A673 (cell line): Measurements from ENCODE around the gene PPP1R16B. TPM values are rescaled to one million over a fixed set of nuclear protein-coding genes. Genes with fewer than 3 reads are reported as not detected.

Source experiments
- BruUV-seq: library from RNA; stranded (reverse); fragments of 400-500 nt; replicated peaks from 2 replicates; lab custom pipeline; 2021; lab: Mats Ljungman, UMichigan
- CTCF ChIA-PET: fragments of 300-600 bp; sonication (Branson Sonifier 250); formaldehyde crosslinking; loops from one replicate; lab custom pipeline; 2022; ENCODE audit warnings: antibody characterized with exemption; lab: Charles Lee
- POLR2A ChIA-PET: fragments of 300-600 bp; sonication (Branson Sonifier 250); formaldehyde crosslinking; loops from one replicate; lab custom pipeline; 2022; ENCODE audit warnings: antibody characterized with exemption; ENCODE audit not compliant: low non-redundant PET; lab: Charles Lee
- DNase-seq: peaks from one replicate; pipeline ENCODE4 v3.0.0-alpha.2; 2015; ENCODE audit warnings: low spot score
- H3K27ac ChIP-seq: fragments of 200-600 bp; sonication (generic); 2 replicates; pipeline ENCODE4 v1.5.1; 2016; ENCODE audit warnings: mixed run types, low read depth, mild to moderate bottlenecking, mixed read lengths, antibody characterized with exemption, low read length; ENCODE audit not compliant: poor library complexity, severe bottlenecking
- H3K27me3 ChIP-seq: fragments of 200-600 bp; sonication (generic); replicated peaks from 2 replicates; pipeline ENCODE4 v1.6.1; 2017; ENCODE audit warnings: mixed run types, low read depth, mild to moderate bottlenecking, mixed read lengths, antibody characterized with exemption, low read length; ENCODE audit not compliant: insufficient read depth, poor library complexity
- H3K36me3 ChIP-seq: fragments of 200-600 bp; sonication (generic); 2 replicates; pipeline ENCODE4 v1.6.1; 2016; ENCODE audit warnings: mixed run types, mild to moderate bottlenecking, mixed read lengths, antibody characterized with exemption, low read length; ENCODE audit not compliant: insufficient read depth, poor library complexity, severe bottlenecking
- H3K4me1 ChIP-seq: fragments of 200-600 bp; sonication (generic); 2 replicates; pipeline ENCODE4 v1.6.1; 2017; ENCODE audit warnings: mixed run types, mild to moderate bottlenecking, mixed read lengths, antibody characterized with exemption, low read length; ENCODE audit not compliant: insufficient read depth, poor library complexity, severe bottlenecking
- H3K4me3 ChIP-seq: fragments of 200-600 bp; sonication (generic); 2 replicates; pipeline ENCODE4 v1.5.1; 2016; ENCODE audit warnings: low read depth, mixed run types, mild to moderate bottlenecking, mixed read lengths, low read length; ENCODE audit not compliant: poor library complexity, severe bottlenecking
- H3K9me3 ChIP-seq: fragments of 200-600 bp; sonication (generic); 2 replicates; pipeline ENCODE4 v1.6.1; 2016; ENCODE audit warnings: mixed run types, low read depth, mild to moderate bottlenecking, mixed read lengths, antibody characterized with exemption, low read length; ENCODE audit not compliant: poor library complexity, severe bottlenecking
- EZH2 ChIP-seq: fragments of 200-600 bp; sonication (generic); IDR thresholded peaks from 2 replicates; pipeline ENCODE4 v1.6.1; 2017; ENCODE audit warnings: borderline replicate concordance, low read depth, mild to moderate bottlenecking, mixed read lengths, antibody characterized with exemption, low read length; ENCODE audit not compliant: poor library complexity, severe bottlenecking
- intact Hi-C: fragments of 100-400 bp; cut with micrococcal nuclease; formaldehyde crosslinking; loops from one replicate; pipeline ENCODE4 v1.10.0; 2022; ENCODE audit not compliant: unreplicated experiment
- total RNA-seq: library from RNA; stranded (reverse); gene quantifications from 2 replicates; pipeline ENCODE4 v1.2.3, GENCODE V29; 2021
- TF ChIP-seq, protein P1 (sequence below): fragments of 300-800, 200-600 bp; sonication (generic); conservative IDR thresholded peaks from 2 replicates; pipeline ENCODE4 v1.5.1; 2017; ENCODE audit warnings: low read depth, mild to moderate bottlenecking, antibody characterized with exemption, low read length, moderate library complexity, mixed read lengths

PPP1R16B gene
- total RNA-seq, 1 experiment from 2014 or later, result 0.17 TPM

DNA sequence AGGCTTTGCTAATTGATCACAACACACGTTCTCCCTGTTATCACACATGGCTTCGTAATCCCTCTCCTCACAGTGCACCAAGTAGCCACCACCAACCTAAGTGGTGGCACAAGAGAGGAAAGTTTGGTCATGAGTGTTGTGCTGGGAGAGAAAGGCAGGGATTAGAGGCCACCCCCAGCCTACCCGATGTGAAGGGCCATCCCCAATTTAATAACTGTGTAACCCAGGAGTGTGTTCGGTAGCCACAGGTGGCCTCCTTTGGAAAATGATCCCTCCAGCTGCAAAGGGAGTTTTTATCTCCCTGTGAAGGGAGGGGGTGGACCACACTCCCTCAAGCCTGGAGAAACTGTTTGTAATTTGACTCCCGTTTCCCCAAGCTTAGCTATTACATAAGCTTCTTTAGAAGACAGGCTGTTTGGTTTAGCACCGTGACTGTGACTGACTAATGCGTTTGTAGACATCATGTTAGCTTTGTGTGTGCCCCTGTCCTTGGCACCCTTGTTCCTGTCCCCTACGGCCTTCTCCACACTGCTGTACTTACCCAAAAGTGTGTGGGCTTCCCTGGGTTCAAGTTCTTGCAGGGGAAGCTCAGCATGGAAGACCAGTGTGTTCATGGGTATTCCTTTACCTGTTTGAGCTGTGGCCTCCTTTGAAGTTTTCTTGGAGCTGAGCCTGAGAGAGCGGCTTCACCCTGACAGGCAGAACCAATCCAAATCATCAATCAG, 20.6 kb downstream of the PPP1R16B start:
- intact Hi-C loops, result no loop called here
- ChIA-PET POLR2A (no interaction called here), CTCF (no interaction called here)
- Histone ChIP-seq H3K9me3 (no peaks in the 10 kb centered on the region), H3K4me1 (peaks cover 5% of the 10 kb centered on the region), H3K36me3 (no peaks in the 10 kb centered on the region), H3K27me3 (peaks cover 27% of the 10 kb centered on the region), H3K27ac (no peak overlapping the region), H3K4me3 (no peak overlapping the region)
- BruUV-seq, result no TSS peak
- TF ChIP-seq, protein P1, sequence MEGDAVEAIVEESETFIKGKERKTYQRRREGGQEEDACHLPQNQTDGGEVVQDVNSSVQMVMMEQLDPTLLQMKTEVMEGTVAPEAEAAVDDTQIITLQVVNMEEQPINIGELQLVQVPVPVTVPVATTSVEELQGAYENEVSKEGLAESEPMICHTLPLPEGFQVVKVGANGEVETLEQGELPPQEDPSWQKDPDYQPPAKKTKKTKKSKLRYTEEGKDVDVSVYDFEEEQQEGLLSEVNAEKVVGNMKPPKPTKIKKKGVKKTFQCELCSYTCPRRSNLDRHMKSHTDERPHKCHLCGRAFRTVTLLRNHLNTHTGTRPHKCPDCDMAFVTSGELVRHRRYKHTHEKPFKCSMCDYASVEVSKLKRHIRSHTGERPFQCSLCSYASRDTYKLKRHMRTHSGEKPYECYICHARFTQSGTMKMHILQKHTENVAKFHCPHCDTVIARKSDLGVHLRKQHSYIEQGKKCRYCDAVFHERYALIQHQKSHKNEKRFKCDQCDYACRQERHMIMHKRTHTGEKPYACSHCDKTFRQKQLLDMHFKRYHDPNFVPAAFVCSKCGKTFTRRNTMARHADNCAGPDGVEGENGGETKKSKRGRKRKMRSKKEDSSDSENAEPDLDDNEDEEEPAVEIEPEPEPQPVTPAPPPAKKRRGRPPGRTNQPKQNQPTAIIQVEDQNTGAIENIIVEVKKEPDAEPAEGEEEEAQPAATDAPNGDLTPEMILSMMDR, result no peak
- no peak for TF ChIP-seq EZH2
- peak; percentile 71 for DNase-seq

DNA sequence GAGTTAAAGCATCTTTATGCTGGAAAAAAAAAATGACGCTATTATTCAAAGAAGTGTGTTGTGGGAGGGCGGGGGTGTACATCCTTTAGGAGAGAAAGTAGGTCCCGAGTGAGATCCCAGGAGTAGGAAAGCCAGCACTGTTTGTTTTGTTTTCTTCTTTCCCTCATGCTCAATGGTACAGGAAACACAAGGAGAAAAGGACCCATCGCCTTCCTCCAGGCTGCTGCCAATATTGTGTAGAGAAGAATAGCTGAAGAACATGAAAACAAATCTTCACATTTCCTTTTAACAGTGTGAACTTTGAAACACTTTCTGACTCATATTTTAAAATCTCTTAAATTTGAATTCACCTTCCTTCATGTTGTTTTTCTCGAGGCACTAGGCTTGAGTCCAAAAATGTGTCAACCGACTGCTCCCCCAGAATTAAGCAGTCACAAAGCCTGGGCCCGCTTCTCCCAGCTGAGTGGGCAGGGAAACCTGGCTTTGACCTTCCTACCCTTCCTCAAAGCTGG, 22.3 kb downstream of the PPP1R16B start:
- H3K4me1 ChIP-seq, result peaks cover 5% of the 10 kb centered on the region
- peaks cover 14% of the 10 kb centered on the region for H3K27me3 ChIP-seq
- no peaks in the 10 kb centered on the region for H3K36me3 ChIP-seq
- TF ChIP-seq EZH2, result no peak
- TF ChIP-seq, protein P1, result no peak
- no peak overlapping the region for H3K27ac ChIP-seq
- no peak overlapping the region for H3K4me3 ChIP-seq
- intact Hi-C loops, result no loop called here
- BruUV-seq, result no TSS peak
- H3K9me3 ChIP-seq, result no peaks in the 10 kb centered on the region
- ChIA-PET CTCF (no interaction called here), POLR2A (no interaction called here)
- no peak for DNase-seq

DNA sequence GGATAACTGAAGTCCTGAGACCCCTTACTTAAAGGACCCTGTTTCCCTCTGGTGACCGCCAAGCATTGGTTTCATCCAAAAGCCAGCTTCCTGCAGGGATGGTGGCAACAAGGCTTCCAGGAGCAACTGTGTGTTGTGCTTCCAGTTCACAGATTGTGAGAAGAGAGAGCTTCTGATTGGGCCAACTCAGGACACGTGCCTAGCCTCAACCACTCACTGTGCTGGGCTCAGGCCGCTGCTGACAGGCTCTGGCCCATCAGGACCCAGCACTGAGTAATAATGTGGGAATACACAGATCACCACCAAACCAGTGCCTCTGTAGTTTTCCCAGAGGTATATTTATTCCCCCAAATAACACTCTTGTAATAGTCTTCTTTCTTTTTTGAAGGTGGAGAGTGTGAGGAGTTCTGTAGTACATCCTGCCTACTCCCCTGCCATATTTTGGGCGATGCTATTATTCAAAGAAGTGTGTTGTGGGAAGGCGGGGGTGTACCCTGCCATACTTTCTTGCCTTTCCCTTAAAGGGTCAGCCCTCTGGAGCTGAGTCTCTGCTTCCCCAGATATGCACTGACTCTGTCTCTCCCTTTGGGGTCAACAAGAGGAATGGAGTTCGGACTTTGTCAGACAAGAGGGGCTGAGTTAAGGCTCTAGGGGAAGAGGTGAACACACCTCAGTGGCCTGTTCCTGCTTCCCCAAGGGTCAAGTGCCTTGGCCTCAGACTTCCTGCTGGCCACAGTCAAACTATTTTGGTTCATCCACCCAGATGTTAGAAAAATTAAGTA, 23.2 kb downstream of the PPP1R16B start:
- DNase-seq, result no peak
- TF ChIP-seq EZH2, result no peak
- TF ChIP-seq, protein P1, result no peak

More for the DNA sequence above, 23.2 kb downstream of the PPP1R16B start:
- Histone ChIP-seq H3K27ac (no peak overlapping the region), H3K27me3 (peaks cover 11% of the 10 kb centered on the region), H3K9me3 (no peaks in the 10 kb centered on the region), H3K4me1 (peaks cover 5% of the 10 kb centered on the region), H3K36me3 (no peaks in the 10 kb centered on the region), H3K4me3 (no peak overlapping the region)
- POLR2A ChIA-PET, result no interaction called here
- BruUV-seq, result no TSS peak
- intact Hi-C loops, result no loop called here
- CTCF ChIA-PET, result no interaction called here
